Fibroblast of pulmonary artery (primary cell): ENCODE measurements around the gene GNAL.
"Not testable (repeated sequence)": the region's sequence is repeated elsewhere in the genome, so short reads cannot be mapped to it uniquely, and the experiment has no call there.

Experiments
- DNase-seq: peaks from one replicate; pipeline ENCODE4 v3.0.0-alpha.2; 2010; ENCODE audit warnings: low read depth
- H3K4me3 ChIP-seq: replicated peaks from 2 replicates; pipeline ENCODE4 v1.5.1; 2011; ENCODE audit warnings: low read depth, mild to moderate bottlenecking, control low read depth, low read length, moderate library complexity
- TF ChIP-seq, protein P1 (sequence below): IDR thresholded peaks from 2 replicates; pipeline ENCODE4 v1.5.1; 2011; ENCODE audit warnings: mild to moderate bottlenecking, control low read depth, low read length, inconsistent platforms; ENCODE audit errors: missing control alignments

Gene GNAL

DNA sequence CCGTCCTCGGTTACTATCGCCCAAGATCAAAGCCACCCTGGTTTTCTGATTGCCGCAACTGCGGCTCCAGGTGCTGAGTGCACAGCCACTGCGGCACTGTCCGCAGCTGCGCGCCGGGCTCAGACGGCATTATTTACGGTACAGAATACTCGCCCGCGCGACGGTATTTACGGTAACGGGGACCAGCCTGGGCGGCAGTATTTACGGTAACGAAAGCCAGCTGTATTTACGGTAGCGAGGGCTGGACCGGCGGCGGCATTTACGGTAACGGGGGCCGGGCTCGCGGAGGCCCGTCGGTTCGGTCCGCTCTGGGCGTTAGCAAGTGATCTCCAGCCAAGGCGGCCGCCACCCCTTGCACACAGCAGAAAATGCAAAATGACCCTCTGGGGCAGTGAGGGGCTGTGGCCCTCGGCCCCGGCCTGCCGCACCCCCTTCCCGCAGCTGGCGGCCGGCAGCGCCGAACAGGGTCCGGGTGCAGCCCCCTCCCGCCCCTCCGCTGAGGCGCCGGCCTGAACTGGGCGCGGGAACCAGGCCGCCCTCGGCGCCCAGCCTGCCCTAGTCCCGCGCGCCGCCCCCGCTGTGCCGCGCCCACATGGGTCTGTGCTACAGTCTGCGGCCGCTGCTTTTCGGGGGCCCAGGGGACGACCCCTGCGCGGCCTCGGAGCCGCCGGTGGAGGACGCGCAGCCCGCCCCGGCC is at the start of gene GNAL:
GNAL (plus strand) TSS at position 293 of the 697 bp plus-strand sequence; CDS start at position 593, 300 bp downstream.
- peak within 1 kb of the TSS; percentile 50 for H3K4me3 ChIP-seq
- TF ChIP-seq, protein P1, sequence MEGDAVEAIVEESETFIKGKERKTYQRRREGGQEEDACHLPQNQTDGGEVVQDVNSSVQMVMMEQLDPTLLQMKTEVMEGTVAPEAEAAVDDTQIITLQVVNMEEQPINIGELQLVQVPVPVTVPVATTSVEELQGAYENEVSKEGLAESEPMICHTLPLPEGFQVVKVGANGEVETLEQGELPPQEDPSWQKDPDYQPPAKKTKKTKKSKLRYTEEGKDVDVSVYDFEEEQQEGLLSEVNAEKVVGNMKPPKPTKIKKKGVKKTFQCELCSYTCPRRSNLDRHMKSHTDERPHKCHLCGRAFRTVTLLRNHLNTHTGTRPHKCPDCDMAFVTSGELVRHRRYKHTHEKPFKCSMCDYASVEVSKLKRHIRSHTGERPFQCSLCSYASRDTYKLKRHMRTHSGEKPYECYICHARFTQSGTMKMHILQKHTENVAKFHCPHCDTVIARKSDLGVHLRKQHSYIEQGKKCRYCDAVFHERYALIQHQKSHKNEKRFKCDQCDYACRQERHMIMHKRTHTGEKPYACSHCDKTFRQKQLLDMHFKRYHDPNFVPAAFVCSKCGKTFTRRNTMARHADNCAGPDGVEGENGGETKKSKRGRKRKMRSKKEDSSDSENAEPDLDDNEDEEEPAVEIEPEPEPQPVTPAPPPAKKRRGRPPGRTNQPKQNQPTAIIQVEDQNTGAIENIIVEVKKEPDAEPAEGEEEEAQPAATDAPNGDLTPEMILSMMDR: no peak
- DNase-seq: peak; percentile 90

DNA sequence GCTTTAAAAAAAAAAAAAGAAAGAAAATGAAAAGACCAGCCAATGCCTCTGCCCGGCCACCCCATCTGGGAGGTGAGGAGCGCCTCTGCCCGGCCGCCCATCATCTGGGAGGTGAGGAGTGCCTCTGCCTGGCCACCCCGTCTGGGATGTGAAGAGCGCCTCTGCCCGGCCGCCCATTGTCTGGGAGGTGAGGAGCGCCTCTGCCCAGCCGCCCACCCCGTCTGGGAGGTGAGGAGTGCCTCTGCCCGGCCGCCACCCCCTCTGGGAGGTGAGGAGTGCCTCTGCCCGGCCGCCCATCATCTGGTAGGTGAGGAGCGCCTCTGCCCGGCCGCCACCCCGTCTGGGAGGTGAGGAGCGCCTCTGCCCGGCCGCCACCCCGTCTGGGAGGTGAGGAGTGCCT is 41.8 kb upstream of the GNAL start:
- not testable (repeated sequence) for DNase-seq, H3K4me3 ChIP-seq

DNA sequence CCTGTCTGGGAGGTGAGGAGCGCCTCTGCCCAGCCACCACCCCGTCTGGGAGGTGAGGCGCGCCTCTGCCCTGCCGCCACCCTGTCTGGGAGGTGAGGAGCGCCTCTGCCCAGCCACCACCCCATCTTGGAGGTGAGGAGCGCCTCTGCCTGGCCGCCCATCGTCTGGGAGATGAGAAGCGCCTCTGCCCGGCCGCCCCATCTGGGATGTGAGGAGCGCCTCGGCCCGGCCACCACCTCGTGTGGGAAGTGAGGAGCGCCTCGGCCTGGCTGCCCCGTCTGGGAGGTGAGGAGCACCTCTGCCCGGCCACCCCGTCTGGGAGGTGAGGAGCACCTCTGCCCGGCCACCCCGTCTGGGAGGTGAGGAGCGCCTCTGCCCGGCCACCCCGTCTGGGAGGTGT is 41.3 kb upstream of the GNAL start:
- H3K4me3 ChIP-seq, DNase-seq: not testable (repeated sequence)

DNA sequence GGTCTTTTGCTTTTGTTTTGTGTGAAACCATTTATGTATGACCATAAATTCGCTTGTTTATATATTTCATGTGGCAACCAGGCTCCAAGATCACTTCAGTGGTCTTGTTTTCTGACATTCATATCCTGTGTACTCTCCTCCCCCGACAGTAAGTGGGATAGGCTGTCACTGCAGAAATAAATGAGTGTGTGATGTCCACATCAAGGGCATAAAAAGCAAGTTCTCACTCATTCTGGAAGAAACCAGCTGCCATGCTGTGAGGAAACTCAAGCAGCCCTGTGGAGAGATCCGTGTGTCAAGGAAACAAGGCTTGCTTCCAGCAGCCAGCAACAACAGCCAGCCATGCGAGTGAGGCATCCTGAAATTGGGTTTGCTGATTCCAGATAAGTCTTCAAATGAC is 39.2 kb upstream of the GNAL start:
- no peak overlapping the region for H3K4me3 ChIP-seq
- TF ChIP-seq, protein P1: no peak
- DNase-seq: no peak

DNA sequence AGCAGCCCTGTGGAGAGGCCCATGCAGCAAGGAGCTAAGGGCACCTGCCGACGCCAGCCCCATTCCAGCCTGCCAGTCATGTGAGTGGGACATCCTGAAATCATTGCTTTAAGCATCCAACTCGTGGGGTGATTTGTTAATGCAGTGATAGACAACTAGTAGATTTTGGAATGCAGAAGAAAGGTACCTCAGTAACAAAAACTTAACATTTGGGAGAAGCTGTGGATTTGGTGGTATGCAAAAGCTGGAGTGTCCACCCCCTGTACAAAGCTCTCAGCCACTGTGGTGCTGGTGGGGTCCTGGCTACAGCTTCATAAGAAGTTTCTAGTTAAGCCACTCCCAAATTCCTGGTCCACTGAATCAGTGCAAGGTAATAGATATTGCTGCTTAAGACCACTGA is 37.2 kb upstream of the GNAL start:
- TF ChIP-seq, protein P1: no peak
- no peak overlapping the region for H3K4me3 ChIP-seq
- no peak for DNase-seq

DNA sequence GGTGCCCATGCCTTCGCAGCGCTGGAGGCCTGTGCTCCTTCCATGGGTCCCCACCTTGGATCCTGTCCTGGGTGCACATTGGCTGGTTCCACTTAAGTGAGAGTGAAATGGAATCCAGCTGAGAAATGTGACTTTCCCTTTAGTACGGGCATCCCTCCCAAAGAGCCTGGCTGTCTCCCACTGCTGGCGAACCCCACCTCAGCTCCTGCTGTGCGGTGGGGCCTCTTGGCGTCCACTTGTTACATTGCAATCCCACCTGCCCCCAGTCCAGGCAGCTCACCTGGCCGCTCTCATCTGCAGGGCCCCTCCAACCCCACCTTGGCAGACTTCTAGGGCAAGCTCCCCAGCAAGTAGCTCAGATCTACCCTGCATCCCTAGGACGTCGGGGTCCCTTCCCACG is 35.5 kb upstream of the GNAL start:
- TF ChIP-seq, protein P1: no peak

DNA sequence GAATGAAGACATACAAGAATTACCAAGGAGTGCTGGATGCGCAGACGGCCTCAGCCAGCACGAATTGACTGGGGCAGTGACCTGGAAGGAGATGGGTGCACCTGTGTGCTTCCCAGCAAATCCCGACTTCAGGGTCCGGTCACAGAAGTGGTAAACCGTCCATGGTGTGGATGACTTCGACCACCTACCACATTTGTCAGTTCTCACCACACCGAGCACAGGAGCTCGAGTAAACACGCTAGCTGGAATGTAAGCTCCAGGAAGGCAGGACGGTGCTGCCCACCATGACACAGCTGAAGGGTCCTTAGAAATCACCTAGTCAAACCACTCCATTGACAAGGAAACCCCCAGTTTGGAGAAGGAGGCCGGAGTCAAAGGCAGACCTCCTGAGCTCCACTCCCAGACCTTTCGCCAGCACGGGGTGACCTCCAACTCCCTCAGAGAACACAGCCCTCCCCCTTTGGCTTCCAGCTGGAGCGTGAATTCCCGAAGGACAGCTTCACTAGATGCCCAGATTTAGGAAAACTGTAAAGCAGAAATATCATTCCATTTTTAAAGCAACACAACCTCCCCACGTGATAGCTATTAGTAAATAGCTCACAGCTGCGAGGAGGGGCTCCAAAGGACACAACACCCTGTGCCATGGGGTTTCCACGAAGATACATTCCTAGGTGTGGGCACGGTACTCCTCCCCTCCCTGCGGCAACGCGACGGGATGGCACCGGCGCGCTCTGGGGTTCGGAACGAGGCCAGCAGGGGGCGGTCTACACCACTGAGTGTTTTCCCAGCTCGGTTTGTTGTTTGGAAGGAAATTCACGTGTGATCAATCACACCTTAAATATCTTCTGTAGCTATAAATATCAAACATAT is 34.1 kb upstream of the GNAL start:
- peak; percentile 38 for DNase-seq
- TF ChIP-seq, protein P1: peak; percentile 74
- no peak overlapping the region for H3K4me3 ChIP-seq

More for the DNA sequence above, 35.5 kb upstream of the GNAL start:
- no peak overlapping the region for H3K4me3 ChIP-seq
- no peak for DNase-seq

DNA sequence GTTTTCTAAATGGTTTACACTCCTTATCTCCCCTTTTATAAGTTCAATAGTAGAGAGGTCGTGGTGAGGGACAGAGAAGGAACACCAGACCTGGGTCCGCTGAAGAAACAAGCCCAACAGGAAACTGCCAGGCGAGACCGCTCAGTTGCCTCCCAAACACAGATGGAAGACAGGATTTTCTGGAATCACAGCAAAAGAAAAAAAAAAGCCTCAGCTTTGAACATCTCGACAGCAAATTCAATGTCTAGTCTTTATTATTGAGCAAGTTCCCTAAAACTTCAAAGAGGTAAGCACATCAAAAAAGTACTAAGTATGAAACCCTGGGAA is 33.5 kb upstream of the GNAL start:
- no peak overlapping the region for H3K4me3 ChIP-seq
- no peak for DNase-seq
- TF ChIP-seq, protein P1: no peak
